HL-60 (cell line): ENCODE results near the gene C8G.

Source experiments
- DNase-seq, 2 experiments: peaks; one replicate each; pipeline ENCODE4 v3.0.0-alpha.2; 2010 to 2020; ENCODE audit warnings: low read depth in 1 of 2, low spot score in 1 of 2
- H3K27ac ChIP-seq: fragments of 250-450 bp; sonication (Bioruptor Pico); replicated peaks from 2 replicates; pipeline ENCODE4 v1.5.1; 2020; ENCODE audit warnings: mild to moderate bottlenecking, moderate library complexity
- H3K27me3 ChIP-seq: fragments of 250-450 bp; sonication (Bioruptor Pico); 2 replicates; pipeline ENCODE4 v1.5.1; 2021; ENCODE audit warnings: mild to moderate bottlenecking, moderate library complexity; ENCODE audit not compliant: insufficient read depth, poor library complexity, severe bottlenecking
- H3K4me3 ChIP-seq: replicated peaks from 2 replicates; pipeline ENCODE4 v1.5.1; 2011; ENCODE audit warnings: mild to moderate bottlenecking, control low read depth, low read length; ENCODE audit not compliant: insufficient read depth
- CTCF ChIP-seq: IDR thresholded peaks from one replicate; pipeline ENCODE4 v1.5.1; 2011; ENCODE audit warnings: low read length, control low read depth, inconsistent platforms; ENCODE audit not compliant: insufficient read depth
- GABPA ChIP-seq: IDR thresholded peaks from 2 replicates; pipeline ENCODE4 v1.6.1; 2012; ENCODE audit warnings: low read depth
- POLR2AphosphoS5 ChIP-seq: IDR thresholded peaks from 2 replicates; pipeline ENCODE4 v1.6.1; 2012; ENCODE audit warnings: low read depth
- REST ChIP-seq: IDR thresholded peaks from 2 replicates; pipeline ENCODE4 v1.6.1; 2012; ENCODE audit warnings: low read depth; ENCODE audit not compliant: insufficient replicate concordance
- SPI1 ChIP-seq: IDR thresholded peaks from 2 replicates; pipeline ENCODE4 v1.6.1; 2012; ENCODE audit warnings: low read depth, mild to moderate bottlenecking, borderline replicate concordance

C8G gene

GRCh38 chr9:136915632-136916329 lies 29.3 kb upstream of the C8G start:
- Histone ChIP-seq H3K27me3 (no peaks in the 10 kb centered on the region), H3K4me3 (no peak overlapping the region), H3K27ac (no peak overlapping the region)
- DNase-seq: no peak
- TF ChIP-seq GABPA: no peak
- TF ChIP-seq CTCF: no peak
- no peak for TF ChIP-seq REST
- no peak for TF ChIP-seq SPI1
- no peak for TF ChIP-seq POLR2AphosphoS5

- DNase-seq: no peak
- no peak overlapping the region for H3K27ac ChIP-seq
Observed at GRCh38 chr9:136916330-136917184, 28.5 kb upstream of the C8G start.

More at GRCh38 chr9:136916330-136917184, 28.5 kb upstream of the C8G start:
- H3K27me3 ChIP-seq: no peaks in the 10 kb centered on the region
- H3K4me3 ChIP-seq: no peak overlapping the region
- TF ChIP-seq REST: no peak
- TF ChIP-seq CTCF: no peak
- no peak for TF ChIP-seq GABPA
- no peak for TF ChIP-seq SPI1
- TF ChIP-seq POLR2AphosphoS5: no peak
